Medulla oblongata (tissue), 1 donor: Measurements from ENCODE around the gene KRT16.
"Not testable (repeated sequence)": the region's sequence is repeated elsewhere in the genome, so short reads cannot be mapped to it uniquely, and the experiment has no call there.

Experiments used
- DNase-seq: peaks from one replicate; pipeline ENCODE4 v3.0.0-alpha.2; 2015; ENCODE audit errors: extremely low spot score

The KRT16 gene

GRCh38 chr17:41612376-41613160, at the start of gene KRT16:
Gene KRT16 (minus strand): TSS chr17:41612767. CDS start chr17:41612688, 79 bp downstream.
- DNase-seq, result not testable (repeated sequence)

- DNase-seq, result no peak
Observed at GRCh38 chr17:41660221-41660711, 47.7 kb upstream of the KRT16 start.

DNA sequence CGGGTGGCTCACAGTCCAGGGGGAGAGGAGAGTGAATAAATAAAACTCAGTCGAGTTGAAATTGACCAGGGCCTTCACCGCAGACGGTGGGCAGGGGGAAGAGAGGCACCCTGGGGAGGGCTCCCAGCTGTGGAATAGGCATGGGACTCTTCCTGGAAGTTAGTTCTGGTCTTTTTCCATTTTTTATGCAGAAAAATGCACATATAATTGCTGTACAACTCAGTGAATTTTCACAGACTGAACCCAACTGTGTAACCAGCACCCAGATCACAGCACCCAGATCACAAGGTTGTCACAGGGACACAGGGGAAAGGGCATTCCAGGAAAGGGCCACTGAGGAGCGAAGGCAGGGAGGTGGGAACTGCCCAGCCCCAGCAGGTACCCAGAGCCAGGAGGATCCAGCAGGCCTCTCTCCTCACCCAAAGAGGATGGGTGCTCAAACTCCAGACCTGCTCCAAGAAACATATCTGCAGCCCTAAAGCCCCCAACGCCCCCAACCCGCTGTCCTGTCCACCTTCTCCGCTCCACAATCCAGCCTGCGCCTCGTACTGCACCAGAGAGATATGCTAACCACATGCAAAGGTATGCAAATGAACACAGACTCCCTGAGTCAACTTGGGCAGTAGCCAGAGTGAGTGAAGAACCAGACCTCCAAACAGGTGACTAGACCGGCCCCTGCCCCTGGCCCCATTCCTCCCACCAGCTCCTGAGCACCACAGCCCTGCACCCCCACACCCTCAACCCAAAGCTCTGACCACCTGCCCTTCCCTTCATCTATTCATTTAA, 47.1 kb upstream of the KRT16 start:
- no peak for DNase-seq

GRCh38 chr17:41658846-41659245, 46.3 kb upstream of the KRT16 start:
- DNase-seq, result no peak

DNA sequence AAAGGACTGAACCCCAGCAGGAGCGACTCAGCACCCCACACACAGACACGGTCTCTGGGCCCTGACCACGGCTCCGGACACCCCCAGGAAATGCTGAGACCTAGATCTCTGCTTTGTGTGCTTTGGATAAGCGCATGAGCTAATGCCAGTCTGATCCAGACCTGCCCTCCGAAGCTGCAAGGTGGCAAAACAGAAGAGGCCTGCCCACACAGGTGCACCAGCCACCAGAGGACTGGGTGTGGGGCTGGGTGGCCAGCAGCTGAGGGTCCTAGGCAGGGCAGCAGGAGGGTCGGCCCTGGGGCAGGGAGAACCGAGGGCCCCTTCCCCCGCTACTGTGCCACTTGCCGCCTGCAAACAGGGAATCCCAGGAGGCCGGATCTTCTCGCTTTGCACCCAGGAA, 45.4 kb upstream of the KRT16 start:
- DNase-seq, result no peak

GRCh38 chr17:41657176-41657754, 44.7 kb upstream of the KRT16 start:
- DNase-seq, result no peak

- DNase-seq, result no peak
Observed at GRCh38 chr17:41656249-41657023, 43.9 kb upstream of the KRT16 start.

DNA sequence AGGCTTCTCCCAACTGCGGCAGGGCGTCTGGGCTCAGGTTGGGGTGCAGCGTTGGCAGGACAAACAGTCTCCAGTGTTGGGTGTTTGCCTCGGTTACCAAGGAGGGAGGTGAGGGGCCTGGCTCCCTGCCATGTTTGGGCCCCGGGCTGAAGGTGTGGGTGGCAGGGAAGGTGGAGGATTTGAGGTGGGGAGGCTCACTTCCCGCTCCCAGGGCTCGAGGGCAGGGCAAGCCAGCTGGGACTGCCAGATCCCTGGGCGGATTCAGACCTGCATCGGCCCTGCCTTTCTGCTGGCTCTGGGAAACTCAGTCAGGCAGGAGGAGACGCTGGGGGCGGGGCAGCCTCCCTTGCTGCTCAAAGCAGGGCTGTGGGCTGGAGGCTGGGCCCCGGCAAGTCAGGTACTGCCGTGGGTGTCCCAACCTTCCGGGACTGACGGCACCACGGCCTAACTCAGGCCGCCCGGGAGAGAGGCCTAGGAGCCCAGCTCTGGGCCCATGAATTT, 43.1 kb upstream of the KRT16 start:
- DNase-seq, result no peak

DNA sequence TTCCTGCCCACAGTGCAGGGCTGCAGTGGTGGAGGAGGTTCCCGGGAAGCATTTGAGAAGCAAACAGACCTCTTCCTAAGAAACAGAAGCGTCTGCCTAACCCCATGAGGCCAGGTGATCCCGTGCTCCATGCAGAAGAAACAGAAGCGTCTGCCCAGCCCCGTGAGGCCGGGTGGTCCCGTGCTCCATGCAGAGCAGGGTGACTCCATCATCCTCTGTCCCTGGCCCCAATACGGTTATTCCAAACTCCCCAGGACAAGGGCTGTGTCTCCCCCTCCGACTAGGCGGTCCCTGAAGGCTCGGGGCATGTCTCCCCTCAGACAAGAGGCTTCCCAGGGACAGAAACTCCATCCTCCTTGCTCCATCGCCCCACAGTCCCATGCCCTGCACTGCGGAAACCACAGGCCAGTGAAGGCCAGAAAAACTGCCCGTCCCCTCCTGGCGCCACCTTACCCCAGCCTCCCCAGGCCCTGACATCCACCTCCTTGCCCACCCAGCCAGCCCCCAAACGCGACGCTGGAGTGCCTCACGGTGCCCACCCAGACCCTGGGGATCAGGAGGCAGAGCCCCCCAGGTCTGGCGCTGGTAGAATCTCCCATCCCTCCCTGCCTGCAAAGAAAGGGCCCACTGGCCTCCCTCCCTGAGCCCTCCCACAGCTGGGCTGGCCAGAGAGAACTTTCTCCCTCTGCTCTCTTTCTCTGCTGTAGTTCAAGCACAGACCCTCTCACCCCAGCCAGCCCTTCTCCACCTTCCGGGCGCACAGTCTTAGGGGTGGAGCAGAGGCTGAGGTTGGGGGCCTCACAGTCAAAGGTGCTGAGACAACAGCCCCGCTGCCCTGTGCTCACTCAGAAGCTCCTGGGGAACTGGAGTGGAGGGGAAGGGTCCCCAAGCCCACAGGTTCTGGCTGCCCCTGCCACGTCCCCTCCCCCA, 42.4 kb upstream of the KRT16 start:
- no peak for DNase-seq

- no peak for DNase-seq
Observed at GRCh38 chr17:41653892-41654677, 41.5 kb upstream of the KRT16 start.

- no peak for DNase-seq
Observed at GRCh38 chr17:41653421-41653820, 40.9 kb upstream of the KRT16 start.

- no peak for DNase-seq
Observed at GRCh38 chr17:41652461-41652970, 39.9 kb upstream of the KRT16 start.

DNA sequence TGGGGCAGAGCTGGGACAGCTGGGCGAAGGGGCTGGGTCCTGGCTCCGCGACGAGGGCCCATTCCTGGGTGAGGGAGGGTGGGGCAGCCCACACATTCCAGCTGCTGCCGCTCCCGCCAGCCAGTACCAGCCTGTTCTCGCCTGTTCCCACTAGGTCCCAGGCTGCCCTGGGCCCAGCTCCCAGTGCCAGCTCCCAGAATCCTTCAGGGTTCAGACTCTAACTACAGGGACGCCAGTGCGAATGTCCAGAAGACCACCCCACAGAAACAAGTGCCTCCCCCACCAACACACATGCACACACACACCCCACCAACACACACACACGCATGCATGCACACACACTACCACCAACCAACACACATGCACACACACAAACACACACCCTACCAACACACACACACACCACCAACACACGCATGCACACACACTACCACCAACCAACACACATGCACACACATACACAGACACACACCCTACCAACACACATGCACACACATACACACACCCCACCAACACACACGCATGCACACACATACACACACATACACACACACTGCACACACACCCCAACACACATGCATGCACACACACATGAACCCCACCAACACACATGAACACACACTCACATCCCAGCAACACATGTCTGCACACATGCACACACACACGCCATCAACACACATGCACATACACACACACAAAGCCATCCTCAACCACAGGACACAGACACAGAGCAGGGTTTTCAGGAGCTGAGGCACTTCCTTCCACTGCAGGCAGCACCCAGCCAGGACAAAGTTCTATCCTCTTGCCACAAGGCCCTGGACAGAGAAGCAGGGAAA, 39.3 kb upstream of the KRT16 start:
- peak; percentile 42 for DNase-seq

GRCh38 chr17:41650794-41651624, 38.4 kb upstream of the KRT16 start:
- DNase-seq, result no peak

DNA sequence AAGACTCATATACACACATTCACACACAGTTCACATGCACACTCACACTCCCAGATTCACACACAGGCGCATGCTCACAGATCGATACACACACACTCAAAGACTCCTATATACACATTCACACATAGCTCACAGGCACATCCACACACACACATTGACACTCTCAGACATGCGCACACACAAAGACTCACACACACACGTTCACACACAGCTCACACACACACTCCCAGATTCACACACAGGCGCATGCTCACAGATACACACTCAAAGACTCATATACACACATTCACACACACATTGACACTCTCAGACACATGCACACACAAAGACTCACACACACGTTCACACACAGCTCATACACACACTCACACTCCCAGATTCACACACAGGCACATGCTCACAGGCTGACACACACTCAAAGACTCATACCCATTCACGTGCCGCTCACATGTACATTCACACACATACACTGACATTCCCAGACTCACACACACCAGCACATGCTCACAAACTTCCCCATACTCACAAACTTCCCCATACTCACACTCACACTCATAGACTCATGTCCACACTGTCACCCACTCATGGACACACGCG, 37.5 kb upstream of the KRT16 start:
- DNase-seq, result no peak

GRCh38 chr17:41648411-41649195, 36.0 kb upstream of the KRT16 start:
- peak; percentile 83 for DNase-seq
